ENCODE results near the gene CLDN5. TPM values are rescaled to one million over a fixed set of nuclear protein-coding genes. Genes with fewer than 3 reads are reported as not detected.
"Not testable (repeated sequence)": the region's sequence is repeated elsewhere in the genome, so short reads cannot be mapped to it uniquely, and the experiment has no call there.

The CLDN5 gene
- total RNA-seq, 1 donor from 2014 or later, result 1,795 TPM

DNA sequence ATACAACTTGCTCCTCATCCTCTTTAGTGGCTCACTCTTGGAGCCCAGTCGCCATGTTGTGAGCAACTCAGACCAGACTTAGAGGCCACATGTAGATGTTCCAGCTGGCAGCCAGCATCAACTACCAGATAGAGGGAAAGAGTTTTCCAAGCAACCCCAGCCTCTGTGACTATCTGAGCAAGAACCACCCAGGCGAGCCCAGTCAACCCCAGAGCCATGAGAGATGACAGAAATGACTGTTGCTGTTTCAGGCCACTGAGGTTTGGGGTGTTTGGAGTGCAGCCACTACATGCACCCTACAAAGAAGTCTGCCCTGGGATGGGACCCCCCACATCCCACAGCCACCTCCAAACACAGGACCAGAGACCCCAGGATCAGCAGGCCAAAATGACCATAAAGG, 24.8 kb upstream of the CLDN5 start:
- no peak for DNase-seq (ENCODE audit: extremely low read depth, low read depth, low spot score)

DNA sequence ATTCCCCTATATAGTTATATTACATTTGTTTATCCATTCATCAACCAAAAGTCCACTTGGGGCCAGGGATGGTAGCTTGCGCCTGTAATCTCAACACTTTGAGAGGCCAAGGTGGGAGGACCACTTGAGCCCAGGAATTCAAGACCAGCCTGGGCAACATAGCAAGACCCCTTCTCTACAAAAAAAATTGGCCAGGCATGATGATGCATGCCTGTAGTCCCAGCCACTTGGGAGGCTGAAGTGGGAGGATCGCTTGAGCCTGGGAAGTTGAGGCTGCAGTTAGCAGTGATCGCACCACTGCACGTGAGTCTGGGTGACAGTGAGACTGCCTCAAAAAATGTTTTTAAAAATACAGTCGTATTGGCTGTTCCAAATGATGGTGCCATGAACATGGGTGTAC, 24.2 kb upstream of the CLDN5 start:
- not testable (repeated sequence) for DNase-seq (ENCODE audit: extremely low read depth, low read depth, low spot score)

DNA sequence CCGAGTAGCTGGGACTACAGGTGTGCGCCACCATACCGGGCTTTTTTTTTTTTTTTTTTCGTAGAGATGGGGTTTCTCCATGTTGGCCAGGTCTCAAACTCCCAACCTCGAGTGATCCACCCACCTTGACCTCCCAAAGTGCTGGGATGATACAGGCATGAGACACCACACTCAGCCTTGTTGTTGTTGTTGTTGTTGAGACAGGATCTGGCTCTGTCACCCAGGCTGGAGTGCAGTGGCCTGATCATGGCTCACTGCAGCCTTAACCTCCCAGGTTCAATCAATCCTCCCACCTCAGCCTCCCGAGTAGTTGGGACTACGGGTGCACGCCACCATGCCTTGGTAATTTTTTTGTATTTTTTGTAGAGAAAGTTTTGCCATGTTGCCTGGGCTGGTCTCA, 23.4 kb upstream of the CLDN5 start:
- no peak for DNase-seq (ENCODE audit: extremely low read depth, low read depth, low spot score)

DNA sequence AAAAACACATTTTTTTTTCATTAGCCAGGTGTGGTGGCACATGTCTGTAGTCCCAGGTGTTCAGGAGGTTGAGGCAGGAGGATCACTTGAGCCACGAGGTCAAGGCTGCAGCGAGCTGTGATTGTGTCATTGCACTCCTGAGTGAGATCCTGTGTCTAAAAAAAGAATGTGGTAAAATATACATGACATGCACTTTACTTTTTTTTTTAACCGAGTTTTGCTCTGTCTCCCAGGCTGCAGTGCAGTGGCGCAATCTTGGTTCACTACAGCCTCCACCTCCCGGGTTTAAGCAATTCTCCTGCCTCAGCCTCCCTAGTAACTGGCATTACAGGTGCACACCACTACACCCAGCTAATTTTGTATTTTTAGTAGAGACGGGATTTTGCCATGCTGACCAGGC, 22.5 kb upstream of the CLDN5 start:
- no peak for DNase-seq (ENCODE audit: extremely low read depth, low read depth, low spot score)

DNA sequence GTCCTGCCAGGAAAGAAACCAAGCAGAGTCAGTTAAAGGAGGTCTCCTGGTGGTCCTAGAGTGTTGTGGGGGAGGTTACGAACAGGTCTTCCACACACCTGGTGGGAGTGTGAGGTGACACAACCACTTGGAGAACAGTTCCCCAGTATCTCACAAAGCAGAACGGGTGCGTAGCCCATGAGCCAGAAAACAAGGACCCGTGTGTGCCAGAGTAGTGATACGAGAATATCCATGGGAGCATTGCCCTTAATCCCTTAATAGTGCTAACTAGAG, 21.7 kb upstream of the CLDN5 start:
- no peak for DNase-seq (ENCODE audit: extremely low read depth, low read depth, low spot score)

DNA sequence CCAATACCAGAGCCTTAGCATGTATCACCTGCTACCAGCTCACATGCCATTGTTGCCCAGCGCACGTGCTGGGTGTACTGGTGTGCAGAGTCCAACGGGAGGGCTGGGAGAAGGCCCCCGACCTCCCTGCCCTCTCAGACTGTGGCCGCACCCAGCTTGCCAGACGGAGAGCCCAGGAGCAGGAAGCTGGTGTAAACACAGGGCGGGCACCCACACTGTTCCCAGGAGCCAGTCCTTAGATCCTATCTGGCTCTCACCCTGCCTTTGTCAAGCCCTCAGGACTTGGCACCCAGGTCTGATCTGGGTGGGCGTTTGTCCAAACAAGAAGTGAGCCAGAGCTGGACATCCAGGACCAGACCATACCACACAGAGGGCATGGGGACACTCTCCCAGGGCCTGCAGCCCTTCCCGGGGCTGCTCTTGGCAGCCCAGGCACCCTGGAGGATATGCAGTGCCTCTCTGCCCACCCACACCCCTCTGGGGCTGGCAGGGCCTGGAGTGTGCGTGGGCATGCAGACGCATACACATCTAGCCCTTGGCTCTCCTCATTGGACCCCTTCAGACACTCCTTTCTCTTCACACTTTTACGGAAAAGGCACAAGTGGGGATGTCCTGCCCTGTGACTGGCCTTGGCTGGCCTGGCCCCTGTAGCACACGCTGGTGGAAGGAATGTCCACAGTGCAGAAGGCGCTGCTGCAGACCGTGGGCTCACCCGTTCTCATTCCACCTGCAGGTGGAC, 19.9 kb upstream of the CLDN5 start:
- DNase-seq (ENCODE audit: extremely low read depth, low read depth, low spot score), result no peak

DNA sequence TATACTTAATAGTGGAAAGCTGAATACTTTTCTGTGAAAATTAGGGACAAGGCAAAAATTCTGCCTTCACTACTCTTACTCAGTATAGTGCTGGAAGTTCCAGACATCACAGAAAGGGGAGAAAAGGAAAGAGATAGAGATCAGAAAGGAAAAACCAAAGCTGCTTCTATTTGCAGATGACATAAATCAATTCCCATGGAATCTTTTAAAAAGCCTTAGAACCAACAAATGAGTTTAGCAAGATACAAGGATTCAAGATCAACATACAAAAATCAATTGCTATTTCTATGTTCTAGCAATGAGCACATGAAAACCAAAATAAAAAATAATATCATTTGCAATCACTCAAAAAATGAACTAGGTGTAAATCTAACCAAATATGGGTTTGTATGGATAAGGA, 16.2 kb upstream of the CLDN5 start:
- DNase-seq (ENCODE audit: extremely low read depth, low read depth, low spot score), result no peak

DNA sequence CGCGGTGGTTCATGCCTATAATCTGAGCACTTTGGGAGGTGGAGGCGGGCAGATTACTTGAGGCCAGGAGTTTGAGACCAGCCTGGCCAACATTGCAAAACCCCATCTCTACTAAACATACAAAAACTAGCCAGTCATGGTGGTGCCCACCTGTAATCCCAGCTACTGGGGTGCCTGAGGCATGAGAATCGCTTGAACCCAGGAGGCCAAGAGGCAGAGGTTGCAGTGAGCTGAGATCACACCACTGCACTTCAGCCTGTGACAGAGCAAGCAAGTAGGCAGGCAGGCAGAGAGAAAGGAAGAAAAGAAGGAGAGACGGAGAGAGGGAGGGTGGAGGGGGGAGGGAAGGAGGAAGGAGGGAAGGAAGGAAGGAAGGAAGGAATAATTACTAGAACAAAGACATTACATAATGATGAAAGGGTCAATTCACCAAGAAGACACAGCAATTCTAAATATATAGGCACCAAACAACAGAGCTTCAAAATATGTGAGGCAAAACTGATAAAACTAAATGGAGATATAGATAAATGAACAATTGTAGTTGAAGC, 13.8 kb upstream of the CLDN5 start:
- DNase-seq (ENCODE audit: extremely low read depth, low read depth, low spot score), result no peak

DNA sequence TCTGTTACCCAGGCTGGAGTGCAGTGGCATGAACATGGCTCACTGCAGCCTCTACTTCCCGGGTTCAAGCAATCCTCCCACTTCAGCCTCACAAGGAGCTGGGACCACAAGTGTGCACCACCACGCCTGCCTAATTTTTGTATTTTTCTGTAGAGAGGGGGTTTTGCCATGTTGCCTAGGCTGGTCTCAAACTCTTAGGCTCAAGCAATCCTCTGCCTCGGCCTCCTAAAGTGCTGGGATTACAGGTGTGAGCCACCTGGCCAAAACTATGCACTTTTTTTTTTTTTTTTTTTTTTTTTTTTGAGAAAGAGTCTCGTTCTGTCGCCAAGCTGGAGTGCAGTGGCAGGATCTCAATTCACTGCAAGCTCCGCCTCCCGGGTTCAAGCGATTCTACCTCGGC, 12.4 kb upstream of the CLDN5 start:
- no peak for DNase-seq (ENCODE audit: extremely low read depth, low read depth, low spot score)

DNA sequence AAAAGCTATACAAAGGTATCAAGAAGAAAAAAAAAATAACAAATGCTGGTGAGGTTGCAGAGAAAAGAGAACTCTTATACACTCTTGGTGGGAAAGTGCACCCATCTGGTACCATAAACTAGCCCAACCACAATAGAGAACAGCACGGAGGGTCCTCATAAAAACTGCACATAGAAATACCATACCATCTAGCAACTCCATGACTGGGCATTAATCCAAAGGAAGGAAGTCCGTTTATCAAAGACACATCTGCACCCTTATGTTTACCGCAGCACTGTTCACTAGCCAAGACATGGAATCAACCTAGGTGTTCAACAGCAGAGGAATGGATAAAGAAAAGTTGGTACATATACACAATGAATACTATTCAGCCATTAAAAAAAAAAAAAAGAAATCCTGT, 10.8 kb upstream of the CLDN5 start:
- DNase-seq (ENCODE audit: extremely low read depth, low read depth, low spot score), result peak; percentile 57

DNA sequence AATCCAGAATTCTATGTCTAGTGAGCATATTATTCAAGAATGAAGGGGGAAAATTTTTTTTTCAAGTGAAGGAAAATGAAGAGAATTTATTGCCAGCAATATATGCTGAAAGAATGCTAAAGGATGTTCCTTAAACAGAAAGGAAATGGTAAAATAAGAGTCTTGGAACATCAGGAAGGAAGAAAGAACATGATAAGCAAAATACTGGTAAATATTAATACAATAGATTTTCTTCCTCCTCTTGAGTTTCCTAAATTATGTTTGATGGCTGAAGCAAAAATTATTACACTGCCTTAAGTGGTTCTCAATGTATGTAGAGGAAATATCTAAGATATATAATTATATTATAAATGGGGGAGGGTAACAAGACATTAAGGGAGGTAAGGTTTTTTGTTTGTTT, 9.6 kb upstream of the CLDN5 start:
- DNase-seq (ENCODE audit: extremely low read depth, low read depth, low spot score), result no peak

DNA sequence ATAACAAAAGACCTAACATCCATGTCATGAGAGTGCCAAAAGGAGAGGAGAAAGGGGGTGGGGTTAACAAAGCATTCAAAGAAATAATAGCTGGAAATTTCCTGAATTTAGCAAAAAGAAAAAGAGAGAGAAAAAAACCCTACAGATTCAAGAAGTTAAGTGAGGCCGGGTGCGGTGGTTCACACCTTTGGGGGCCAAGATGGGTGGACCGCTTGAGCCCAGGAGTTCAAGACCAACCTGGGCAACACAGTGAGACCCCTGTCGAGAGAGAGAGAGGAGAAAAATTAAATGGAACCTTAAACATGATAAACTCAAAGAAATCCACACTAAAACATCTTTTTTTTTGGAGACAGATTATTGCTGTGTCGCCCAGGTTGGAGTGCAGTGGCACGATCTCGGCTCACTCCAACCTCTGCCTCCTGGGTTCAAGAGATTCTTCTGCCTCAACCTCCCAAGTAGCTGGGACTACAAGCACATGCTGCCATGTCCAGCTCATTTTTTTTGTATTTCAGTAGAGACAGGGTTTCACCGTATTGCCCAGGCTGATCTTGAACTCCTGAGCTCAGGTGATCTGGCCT, 8.9 kb upstream of the CLDN5 start:
- DNase-seq (ENCODE audit: extremely low read depth, low read depth, low spot score), result no peak

DNA sequence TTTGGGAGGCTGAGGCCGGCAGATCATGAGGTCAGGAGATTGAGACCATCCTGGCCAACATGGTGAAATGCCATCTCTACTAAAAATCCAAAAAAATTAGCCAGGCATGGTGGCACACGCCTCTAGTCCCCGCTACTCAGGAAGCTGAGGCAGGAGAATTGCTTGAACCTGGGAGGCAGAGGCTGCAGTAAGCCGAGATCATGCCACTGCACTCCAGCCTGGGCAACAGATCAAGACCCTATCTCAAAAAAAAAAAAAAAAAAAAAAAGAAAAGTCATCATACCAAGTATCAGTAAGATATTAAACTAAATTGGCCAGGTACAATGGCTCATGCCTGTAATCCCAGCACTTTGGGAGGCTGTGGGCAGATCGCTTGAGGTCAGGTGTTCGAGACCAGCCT, 7.1 kb upstream of the CLDN5 start:
- not testable (repeated sequence) for DNase-seq (ENCODE audit: extremely low read depth, low read depth, low spot score)

DNA sequence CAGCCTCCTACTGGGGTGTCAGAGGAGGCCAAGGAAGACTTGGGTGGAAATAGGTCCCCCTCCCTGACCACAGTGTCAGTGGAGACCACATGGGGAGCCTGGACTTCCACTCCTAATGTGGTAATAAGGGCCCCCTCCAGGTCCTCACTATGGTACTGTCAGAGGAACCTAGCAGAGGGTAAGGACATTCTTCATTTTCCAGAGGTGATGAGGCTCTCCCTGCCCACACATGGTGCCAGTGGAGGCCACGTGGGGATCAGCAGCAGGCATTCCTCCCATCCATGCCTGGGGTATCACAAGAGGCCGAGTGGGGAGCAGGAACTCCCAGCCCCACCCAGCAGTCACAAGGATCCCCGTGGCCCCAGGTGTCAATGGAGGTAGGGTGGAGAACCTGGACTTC, 6.5 kb upstream of the CLDN5 start:
- no peak for DNase-seq (ENCODE audit: extremely low read depth, low read depth, low spot score)

DNA sequence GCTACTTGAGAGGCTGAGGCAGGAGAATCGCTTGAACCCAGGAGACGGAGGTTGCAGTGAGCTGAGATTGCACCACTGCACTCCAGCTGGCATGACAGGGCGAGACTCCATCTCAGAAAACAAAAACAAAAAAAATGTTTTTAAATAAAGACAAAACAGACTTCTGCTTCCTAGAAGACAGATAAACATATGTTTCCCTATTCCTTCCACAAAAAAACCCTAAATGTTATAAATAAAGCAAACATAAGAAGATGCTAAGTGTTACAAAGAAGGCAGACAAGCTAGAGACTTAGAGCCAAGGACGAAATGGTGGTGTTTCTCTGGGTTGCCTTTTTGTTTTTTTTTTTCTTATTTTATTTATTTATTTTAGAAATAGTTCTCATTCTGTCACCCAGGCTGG, 5.6 kb upstream of the CLDN5 start:
- no peak for DNase-seq (ENCODE audit: extremely low read depth, low read depth, low spot score)

DNA sequence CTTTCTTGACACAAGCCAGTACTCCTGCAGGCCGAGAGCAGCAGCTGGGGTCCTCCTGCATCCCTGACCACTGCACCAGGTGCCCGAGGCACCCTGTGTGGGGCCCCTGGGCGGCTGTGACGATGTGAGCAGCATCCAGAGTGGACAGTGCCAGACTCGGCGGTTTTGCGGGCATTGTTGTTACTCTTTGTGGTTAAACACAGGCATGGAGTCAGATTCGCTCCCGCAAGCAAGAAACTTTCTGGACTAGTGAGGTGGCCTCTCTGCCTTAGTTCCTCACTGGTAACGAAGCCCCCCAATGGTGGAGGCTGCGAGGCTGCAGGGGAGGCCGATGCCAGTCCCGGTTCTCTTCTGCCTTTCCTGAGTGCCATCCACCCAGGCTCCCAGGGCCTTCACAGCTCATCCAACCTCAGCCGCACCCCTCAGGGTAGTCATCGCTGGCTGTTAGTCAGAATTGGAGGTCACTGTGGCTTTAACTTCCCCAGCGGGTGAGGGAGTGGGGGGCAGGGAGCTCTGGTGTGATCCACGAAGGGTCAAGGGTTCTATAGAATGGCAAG, 3.7 kb upstream of the CLDN5 start:
- no peak for DNase-seq (ENCODE audit: extremely low read depth, low read depth, low spot score)

DNA sequence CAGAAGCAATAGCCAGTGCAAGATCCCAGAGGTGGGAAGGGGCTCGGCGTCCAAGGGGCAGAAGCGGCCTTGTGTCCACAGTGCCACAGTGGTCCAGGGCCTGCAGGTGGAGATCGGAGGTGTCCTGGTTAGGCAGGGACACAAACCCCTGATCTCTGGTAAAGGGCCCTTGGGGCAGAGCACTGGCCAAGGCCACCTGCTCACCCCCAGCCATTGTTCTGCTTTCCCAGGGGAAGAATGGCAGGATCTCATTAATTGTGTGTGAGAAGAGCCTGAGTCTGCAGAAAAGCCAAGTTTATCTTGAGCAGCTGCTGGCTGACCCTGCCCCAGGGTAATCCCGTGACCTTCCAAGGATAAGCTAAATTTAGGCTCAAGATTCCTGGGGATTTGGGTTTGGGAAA, 3.1 kb upstream of the CLDN5 start:
- DNase-seq (ENCODE audit: extremely low read depth, low read depth, low spot score), result no peak

DNA sequence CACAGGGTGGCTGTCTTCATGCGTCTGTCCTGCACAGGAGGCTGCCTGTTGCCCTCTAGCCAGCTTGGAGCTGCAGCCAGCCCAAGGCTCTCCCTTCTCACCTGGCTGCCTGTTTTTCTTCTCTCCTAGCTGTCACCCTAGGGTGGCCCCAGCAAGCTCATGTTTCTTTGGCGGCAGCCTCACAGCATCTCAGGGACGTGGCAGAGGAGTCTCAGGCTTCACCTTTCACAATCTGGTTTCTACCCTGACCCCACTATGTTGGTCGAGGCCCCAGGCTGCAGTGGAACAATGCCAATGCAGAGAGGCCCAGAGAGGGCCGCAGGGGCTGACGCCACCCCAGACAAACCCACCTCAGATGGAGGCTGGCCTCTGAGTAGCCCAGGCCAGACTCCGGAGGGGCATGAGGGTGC, 2.5 kb upstream of the CLDN5 start:
- DNase-seq (ENCODE audit: extremely low read depth, low read depth, low spot score), result no peak

DNA sequence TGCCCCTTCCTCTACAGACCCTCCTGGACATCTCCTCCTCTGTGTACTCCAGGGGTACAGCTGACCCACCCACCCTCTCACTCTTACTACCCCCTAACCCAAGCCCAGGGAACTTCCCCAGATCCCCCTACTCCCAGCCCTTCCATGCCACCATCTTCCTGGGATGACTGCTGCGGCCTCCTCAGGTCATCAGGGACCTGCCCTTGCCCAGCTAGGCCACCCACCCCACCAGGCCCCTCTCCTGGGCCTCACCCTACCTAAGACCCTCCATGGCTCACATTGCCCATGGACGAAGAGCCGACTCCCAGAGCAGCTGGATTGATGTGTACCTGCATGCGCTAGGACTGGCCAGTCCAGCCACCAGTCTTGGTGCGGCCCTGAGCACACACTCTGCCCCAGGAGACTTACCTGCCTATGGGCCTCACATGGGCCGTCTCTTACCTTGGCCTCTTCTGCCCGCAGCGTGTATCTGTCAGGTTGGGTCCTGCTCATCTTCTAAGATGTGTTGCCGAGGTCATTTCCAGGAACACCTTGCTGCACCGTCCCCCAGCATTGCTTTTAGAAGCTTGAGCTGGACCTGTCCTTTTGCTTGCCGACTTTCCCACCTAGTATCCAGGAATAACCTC, 2.0 kb upstream of the CLDN5 start:
- no peak for DNase-seq (ENCODE audit: extremely low read depth, low read depth, low spot score)

DNA sequence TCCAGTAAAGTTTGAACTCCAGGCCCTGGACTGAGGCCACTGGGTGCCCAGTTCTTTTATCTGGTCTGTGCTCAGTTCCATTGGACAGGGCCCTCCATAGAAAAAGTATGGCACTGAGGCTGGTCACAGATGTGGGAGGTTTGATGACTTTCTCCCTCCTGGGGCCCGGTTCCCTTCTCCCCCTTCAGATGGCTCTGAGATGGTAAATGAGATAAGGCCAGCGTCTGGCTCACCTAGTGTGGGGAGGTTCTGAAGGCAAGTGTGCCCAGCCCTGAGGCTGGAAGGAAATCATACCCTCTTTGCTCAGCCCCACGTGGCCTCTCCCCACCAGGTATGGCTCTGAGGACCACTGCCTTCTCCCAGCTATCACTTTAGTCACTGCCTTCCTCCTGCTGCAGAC, 1.5 kb upstream of the CLDN5 start:
- no peak for DNase-seq (ENCODE audit: extremely low read depth, low read depth, low spot score)

DNA sequence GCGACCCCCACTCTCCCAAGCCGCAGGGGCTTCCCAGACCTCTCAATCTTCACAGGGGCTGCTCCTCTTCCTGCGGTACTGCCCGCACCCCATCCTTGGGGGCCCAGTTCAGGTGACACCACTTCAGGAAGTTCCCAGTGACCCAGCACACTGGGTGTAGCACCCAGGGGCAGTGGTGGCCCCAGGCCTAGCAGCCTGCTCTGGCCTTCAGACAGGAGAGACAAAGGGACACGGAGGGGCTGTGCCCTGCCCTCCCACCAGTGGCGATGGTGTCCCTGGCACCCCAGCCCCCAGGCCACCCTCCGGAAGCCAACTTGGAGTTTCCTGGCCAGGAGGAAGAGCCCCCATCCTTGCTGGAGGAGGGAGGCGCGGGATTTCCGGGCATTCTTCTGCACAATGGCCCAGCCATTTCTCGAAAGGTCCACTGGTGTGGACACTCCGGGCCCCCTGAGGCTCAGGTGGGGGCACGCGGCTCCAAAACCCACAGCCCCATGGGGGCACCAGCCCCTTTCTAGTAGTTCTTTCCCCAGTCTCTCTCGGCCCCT, 978 bp upstream of the CLDN5 start:
- no peak for DNase-seq (ENCODE audit: extremely low read depth, low read depth, low spot score)

Measured in glomerular endothelial cell (primary cell).